HUDEP-2 (cell line): ENCODE results near the gene VEGFA.

Experiments used
- DNase-seq, 76 experiments: peaks; one replicate each; lab custom pipeline; 2025; ENCODE audit not compliant: unreplicated experiment in 76 of 76; lab: John Stamatoyannopoulos, UW

The VEGFA gene

DNA sequence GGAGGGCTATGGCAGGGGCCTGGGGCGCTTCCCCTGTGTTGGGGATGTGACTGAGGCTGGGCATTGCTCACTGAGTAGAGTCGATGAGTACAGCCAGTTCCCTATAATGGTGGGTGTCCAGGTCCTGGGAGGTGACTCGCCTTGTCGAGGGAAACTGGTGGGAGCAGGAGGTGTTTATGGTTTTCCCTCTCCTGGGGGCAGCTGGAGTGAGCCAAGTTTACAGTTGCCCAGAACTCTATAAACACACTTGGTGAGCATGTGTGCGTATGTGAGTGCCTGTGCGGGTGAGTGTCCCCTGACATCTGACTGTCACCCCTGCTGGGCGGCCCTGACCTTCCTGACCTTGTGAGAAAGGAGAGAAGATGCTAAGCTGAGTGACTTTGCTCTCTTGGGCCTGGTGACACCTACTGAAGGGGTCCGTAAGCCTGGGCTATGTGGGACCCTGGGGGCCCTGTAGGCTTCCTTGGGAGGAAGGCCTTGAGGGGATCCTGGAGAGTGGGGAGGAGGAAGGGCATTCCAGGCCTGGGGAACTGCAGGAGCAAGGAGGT is 65.9 kb downstream of the VEGFA start:
- no peak for DNase-seq
